A172 (cell line): ENCODE results near the gene TEC. TPM values are rescaled to one million over a fixed set of nuclear protein-coding genes. Genes with fewer than 3 reads are reported as not detected.
"Not testable (repeated sequence)": the region's sequence is repeated elsewhere in the genome, so short reads cannot be mapped to it uniquely, and the experiment has no call there.

Experiments
- DNase-seq: peaks from one replicate; pipeline ENCODE4 v3.0.0-alpha.2; 2015; ENCODE audit warnings: low spot score
- total RNA-seq: library from RNA; depleted of rRNA; stranded (reverse); fragments of >200 nt; shearing (Covaris generic); gene quantifications from 2 replicates; pipeline ENCODE4 v1.2.3, GENCODE V29; 2014; rRNA removed

TEC gene
- total RNA-seq: not detected in 2 replicates

GRCh38 chr4:48268956-48269860, at the start of gene TEC:
TEC (minus strand) TSS chr4:48269838; CDS start chr4:48228614, 41,224 bp downstream.
- DNase-seq: no peak

GRCh38 chr4:48315728-48316630, 46.3 kb upstream of the TEC start:
- DNase-seq: peak; percentile 42

GRCh38 chr4:48314746-48315145, 45.1 kb upstream of the TEC start:
- not testable (repeated sequence) for DNase-seq

- DNase-seq: no peak
These were observed 42.3 kb upstream of the TEC start for GRCh38 chr4:48311896-48312295.

GRCh38 chr4:48308901-48309300, 39.3 kb upstream of the TEC start:
- no peak for DNase-seq

- DNase-seq: no peak
These were observed 37.9 kb upstream of the TEC start for GRCh38 chr4:48307528-48307927.

- no peak for DNase-seq
These were observed 35.9 kb upstream of the TEC start for GRCh38 chr4:48305508-48305907.

GRCh38 chr4:48300004-48300403, 30.4 kb upstream of the TEC start:
- DNase-seq: no peak

- DNase-seq: no peak
These were observed 29.9 kb upstream of the TEC start for GRCh38 chr4:48299560-48299959.

- DNase-seq: no peak
These were observed 27.7 kb upstream of the TEC start for GRCh38 chr4:48297256-48297846.

GRCh38 chr4:48296365-48296764, 26.7 kb upstream of the TEC start:
- no peak for DNase-seq

- DNase-seq: no peak
These were observed 25.5 kb upstream of the TEC start for GRCh38 chr4:48295116-48295515.

GRCh38 chr4:48292218-48292790, 22.7 kb upstream of the TEC start:
- DNase-seq: not testable (repeated sequence)

GRCh38 chr4:48290146-48290772, 20.6 kb upstream of the TEC start:
- DNase-seq: peak; percentile 27

GRCh38 chr4:48286060-48286459, 16.4 kb upstream of the TEC start:
- DNase-seq: not testable (repeated sequence)

- DNase-seq: not testable (repeated sequence)
These were observed 16.0 kb upstream of the TEC start for GRCh38 chr4:48285640-48286039.

GRCh38 chr4:48275686-48276085, 6.0 kb upstream of the TEC start:
- no peak for DNase-seq

GRCh38 chr4:48275247-48275646, 5.6 kb upstream of the TEC start:
- DNase-seq: peak; percentile 25

- DNase-seq: no peak
These were observed 2.0 kb upstream of the TEC start for GRCh38 chr4:48271626-48272025.

GRCh38 chr4:48270951-48271473, 1.4 kb upstream of the TEC start:
- DNase-seq: no peak

GRCh38 chr4:48270523-48270897, 872 bp upstream of the TEC start:
- DNase-seq: no peak
